Adipose tissue (tissue), 3 donors: ENCODE data around the gene SELL. TPM values are rescaled to one million over a fixed set of nuclear protein-coding genes. Genes with fewer than 3 reads are reported as not detected.
"Not testable (repeated sequence)": the region's sequence is repeated elsewhere in the genome, so short reads cannot be mapped to it uniquely, and the experiment has no call there.

ENCODE experiments used
- H3K27ac ChIP-seq: one replicate; pipeline ENCODE4 v1.5.1; 2013; ENCODE audit warnings: low read depth, low read length
- WGBS, 3 donors: extraction: QIAGEN DNeasy Blood & Tissue Kit; methylation state at CpG; one replicate each; pipeline ENCODE4 v1.1.7; 2013; 5-methylcytosine and 5-hydroxymethylcytosine counted together
- polyA plus RNA-seq, 3 donors: library from polyadenylated mRNA; stranded (reverse); fragments of 200-250 nt; gene quantifications; one replicate each; pipeline ENCODE4 v1.2.3, GENCODE V29; 2013
- donor health status: healthy with polysubstance abuse.
- donor health status: Bipolar disorder and iron deficiency.
- donor health status: healthy.

The SELL gene
- polyA plus RNA-seq, 3 donors: 3.8 to 25.4 (median 24.3) TPM

DNA sequence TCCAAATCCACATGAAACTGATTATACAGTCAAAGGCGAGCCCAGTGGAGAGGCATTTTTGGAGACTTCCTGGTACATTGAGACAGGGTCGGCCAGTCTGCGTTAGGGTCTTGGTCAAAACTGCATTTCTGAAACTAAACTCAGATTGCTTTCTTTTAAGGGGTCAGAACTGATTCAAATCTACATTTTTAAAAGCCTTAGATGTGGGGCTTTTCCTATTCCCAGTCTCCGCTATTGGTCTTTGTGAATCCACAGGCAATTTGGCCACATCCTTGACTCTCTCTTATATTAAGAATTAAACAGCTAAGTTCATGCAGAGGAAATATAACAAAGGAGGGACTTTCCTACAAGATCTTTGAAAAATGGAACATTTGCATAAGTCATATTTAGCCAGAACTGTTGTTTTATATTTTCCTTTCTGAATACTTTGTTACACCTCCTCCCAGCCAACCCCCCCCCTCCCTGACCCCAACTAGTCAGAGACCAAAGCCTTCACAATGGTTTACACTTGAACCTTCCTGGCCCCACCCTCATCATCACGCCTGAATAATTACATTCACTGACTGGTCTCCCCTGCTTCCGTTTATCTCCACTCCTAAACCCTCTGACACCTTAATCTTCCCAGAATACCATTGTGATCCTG, 30.9 kb downstream of the SELL start:
- no peak overlapping the region for H3K27ac ChIP-seq
- WGBS, 3 donors: 58 to 71% (median 62%) methylated on average over 6 of the region's 6 CpGs

DNA sequence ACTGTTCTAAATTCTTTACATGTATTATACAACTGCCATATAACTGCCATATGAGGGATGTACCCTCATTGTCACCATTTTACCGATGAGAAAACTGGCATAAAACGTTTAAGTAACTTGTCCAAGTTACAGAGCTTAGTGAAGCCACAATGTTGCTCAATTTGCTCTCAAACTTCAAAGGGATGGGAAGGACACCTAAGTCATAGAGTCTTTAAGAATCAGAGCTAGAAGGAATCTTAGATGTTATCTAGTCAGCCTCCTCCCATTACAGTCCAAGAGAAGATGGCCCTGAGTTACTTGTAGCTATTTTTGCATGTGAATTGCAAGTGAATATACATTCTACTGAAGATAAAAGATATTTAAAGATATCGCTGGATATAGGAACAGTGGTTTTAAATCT, 31.7 kb downstream of the SELL start:
- no peak overlapping the region for H3K27ac ChIP-seq
- WGBS, 3 donors: 60 to 79% (median 66%) methylated on average over 3 of the region's 3 CpGs

- 12 to 36% (median 21%) methylated on average over 2 of the region's 2 CpGs for WGBS, 3 donors
- no peak overlapping the region for H3K27ac ChIP-seq
These were observed 35.4 kb downstream of the SELL start for GRCh38 chr1:169676001-169676400.

DNA sequence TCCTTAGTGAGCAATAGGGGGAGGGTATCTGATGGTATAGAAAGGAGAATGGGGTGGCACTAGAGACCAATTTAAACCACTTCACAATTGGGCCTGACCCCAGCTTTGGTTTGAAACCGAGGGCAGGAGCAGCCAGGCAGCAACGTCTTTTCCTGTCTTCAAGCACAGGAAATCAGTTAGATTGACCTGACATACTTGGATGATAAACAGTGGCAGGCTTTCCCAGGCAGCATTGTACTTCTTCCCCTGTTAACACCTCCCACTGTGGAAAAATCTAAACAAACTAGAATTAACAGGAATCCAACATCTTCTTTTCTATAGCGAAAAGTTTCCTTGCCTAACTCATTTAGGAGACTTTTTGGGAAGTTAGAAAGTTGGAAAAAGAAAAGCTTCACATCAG, 40.6 kb downstream of the SELL start:
- no peak overlapping the region for H3K27ac ChIP-seq
- 12 to 26% (median 14%) methylated on average over 3 of the region's 3 CpGs for WGBS, 3 donors

- not testable (repeated sequence) for H3K27ac ChIP-seq
- WGBS, 3 donors: 86 to 97% (median 95%) methylated on average over 3 of the region's 3 CpGs
These were observed 41.2 kb downstream of the SELL start for GRCh38 chr1:169670244-169670643.

DNA sequence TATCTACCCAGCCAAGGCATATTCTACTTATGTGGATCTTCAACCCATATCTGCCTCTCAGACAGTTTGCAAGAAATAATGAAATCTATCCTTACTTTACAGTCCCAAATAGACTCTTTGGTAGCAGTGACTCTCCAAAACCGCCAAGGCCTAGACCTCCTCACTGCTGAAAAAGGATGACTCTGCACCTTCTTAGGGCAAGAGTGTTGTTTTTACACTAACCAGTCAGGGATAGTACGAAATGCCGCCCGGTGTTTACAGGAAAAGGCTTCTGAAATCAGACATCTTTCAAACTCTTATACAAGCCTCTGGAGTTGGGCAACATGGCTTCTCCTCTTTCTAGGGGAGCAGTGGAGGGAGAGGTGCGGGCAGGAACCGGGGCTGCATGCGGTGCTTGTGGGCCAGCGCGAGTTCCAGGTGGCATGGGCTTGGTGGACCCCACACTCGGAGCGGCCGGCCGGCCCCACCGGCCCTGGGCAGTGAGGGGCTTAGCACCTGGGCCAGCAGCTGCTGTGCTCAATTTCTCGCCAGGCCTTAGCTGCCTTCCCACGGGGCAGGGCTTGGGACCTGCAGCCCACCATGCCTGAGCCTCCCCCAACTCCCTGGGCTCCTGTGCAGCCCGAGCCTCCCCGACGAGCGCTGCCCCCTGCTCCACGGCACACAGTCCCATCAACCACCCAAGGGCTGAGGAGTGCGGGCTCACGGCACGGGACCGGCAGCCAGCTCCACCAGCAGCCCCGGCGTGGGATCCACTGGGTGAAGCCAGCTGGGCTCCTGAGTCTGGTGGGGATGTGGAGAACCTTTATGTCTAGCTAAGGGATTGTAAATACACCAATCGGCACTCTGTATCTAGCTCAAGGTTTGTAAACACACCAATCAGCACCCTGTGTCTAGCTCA, 43.5 kb downstream of the SELL start:
- WGBS, 3 donors: 80 to 89% (median 83%) methylated on average over 21 to 25 of the region's 28 CpGs
- H3K27ac ChIP-seq: not testable (repeated sequence)

- not testable (repeated sequence) for H3K27ac ChIP-seq
- WGBS, 3 donors: 32 to 44% (median 43%) methylated on average over 2 of the region's 2 CpGs
These were observed 44.2 kb downstream of the SELL start for GRCh38 chr1:169667227-169667639.

DNA sequence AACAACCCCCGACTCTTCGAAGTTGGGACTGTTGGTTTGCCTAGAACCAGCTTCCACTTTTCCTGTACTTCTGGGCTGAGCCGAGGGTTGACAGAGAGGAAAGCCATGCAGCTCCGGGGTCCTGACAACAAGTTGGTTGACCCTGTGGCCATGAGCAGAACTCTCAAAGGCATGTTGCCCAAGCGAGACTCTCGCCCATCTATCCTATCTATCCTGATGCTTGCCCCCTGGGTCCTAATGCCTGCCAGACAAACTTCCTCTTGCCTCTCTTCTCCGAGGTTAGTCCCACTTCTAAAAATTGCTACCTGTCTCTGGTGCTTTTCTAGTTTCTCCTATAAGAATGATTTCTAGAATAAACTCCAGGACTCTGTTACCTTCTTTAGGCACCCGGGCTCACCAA, 48.7 kb downstream of the SELL start:
- WGBS, 3 donors: 68 to 77% (median 71%) methylated on average over 7 to 8 of the region's 8 CpGs
- H3K27ac ChIP-seq: not testable (repeated sequence)

- not testable (repeated sequence) for H3K27ac ChIP-seq
- 93 to 96% (median 94%) methylated on average over 12 to 16 of the region's 16 CpGs for WGBS, 3 donors
These were observed 50.4 kb downstream of the SELL start for GRCh38 chr1:169661066-169661465.

DNA sequence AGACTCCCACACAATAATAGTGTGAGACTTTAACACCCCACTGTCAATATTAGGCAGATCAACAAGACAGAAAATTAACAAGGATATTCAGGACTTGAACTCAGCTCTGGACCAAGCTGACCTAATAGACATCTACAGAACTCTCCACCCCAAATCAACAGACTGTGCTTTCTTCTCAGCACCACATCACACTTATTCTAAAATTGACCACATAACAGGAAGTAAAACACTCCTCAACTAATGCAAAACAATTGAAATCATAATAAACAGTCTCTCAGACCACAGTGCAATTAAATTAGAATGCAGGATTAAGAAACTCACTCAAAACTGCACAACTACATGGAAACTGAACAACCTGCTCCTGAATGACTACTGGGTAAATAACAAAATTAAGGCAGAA, 52.6 kb downstream of the SELL start:
- not testable (repeated sequence) for H3K27ac ChIP-seq

DNA sequence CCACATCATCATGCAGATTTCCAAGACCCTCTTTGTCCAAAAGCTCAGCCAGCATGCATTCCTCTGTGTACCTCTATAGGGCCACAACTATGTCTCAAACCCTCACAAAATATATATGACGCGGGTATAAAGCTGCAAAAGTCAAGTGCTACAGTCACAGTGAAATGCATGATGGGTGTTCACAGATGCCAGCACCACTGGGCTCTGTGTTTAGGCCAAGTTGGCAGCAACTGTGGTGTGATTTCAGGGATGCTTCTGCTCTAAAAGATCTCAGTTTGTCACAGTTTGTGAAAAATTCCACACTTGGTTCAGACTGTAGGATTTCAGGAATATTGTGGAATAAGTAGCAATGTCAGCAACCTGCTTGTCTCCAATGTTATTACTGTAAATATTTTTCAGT, 57.5 kb downstream of the SELL start:
- H3K27ac ChIP-seq: no peak overlapping the region
- 84 to 92% (median 90%) methylated on average over 2 of the region's 2 CpGs for WGBS, 3 donors

- WGBS, 3 donors: 66 to 84% (median 83%) methylated on average over 2 of the region's 2 CpGs
- no peak overlapping the region for H3K27ac ChIP-seq
These were observed 60.4 kb downstream of the SELL start for GRCh38 chr1:169651035-169651434.

- no peak overlapping the region for H3K27ac ChIP-seq
- 44 to 62% (median 55%) methylated on average over 4 of the region's 4 CpGs for WGBS, 3 donors
These were observed 60.9 kb downstream of the SELL start for GRCh38 chr1:169650551-169650950.

- H3K27ac ChIP-seq: no peak overlapping the region
- WGBS, 3 donors: 34 to 57% (median 50%) methylated on average over 1 of the region's 1 CpG
These were observed 62.7 kb downstream of the SELL start for GRCh38 chr1:169648709-169649108.

GRCh38 chr1:169648187-169648586, 63.2 kb downstream of the SELL start:
- WGBS, 3 donors: 52 to 73% (median 58%) methylated on average over 2 of the region's 2 CpGs
- H3K27ac ChIP-seq: no peak overlapping the region

- H3K27ac ChIP-seq: no peak overlapping the region
These were observed 63.9 kb downstream of the SELL start for GRCh38 chr1:169647512-169647911.

- no peak overlapping the region for H3K27ac ChIP-seq
- WGBS, 3 donors: 54 to 87% (median 82%) methylated on average over 3 of the region's 3 CpGs
These were observed 67.1 kb downstream of the SELL start for GRCh38 chr1:169644297-169644696.
